GM19397 (cell line): ENCODE data around the gene STOX2.

Experiments
- ATAC-seq: cut with Tn5 transposase; IDR thresholded peaks from one replicate; pipeline ENCODE4 v1.9.1; 2021; ENCODE audit warnings: mild to moderate bottlenecking, moderate library complexity; ENCODE audit not compliant: unreplicated experiment

Gene STOX2

DNA sequence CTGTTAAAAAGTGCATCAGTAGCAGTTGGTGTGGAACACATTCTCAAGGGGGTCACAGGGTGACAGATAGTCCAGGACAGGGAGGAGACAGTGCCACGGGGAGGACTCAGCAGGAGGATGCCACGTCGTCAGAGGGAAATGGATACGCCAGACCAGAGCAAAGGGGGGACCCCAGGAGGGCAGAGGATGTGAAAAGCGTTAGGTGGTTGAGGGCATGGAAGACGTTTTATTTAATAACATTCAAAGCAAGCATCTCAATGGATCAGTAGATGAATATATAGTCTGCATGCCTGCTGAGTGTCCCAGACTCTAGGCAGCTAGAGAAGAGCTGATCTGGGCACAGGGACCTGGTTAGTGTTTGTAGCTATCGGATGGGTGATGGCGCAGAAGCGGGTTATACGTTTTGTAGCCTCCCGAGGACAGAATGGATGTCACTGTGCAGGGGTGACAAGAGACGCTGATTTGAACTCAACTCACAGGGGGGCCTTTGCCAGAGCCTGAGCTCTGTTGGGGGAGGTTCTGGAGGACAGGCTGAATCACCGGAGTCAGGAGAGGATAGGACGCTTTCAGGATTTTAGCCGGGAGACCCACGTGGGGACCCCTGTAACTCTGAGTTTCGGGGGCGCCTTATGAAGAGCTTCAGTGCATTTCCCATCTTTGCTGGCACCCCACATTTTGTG, 81.3 kb downstream of the STOX2 start:
- no peak for ATAC-seq

DNA sequence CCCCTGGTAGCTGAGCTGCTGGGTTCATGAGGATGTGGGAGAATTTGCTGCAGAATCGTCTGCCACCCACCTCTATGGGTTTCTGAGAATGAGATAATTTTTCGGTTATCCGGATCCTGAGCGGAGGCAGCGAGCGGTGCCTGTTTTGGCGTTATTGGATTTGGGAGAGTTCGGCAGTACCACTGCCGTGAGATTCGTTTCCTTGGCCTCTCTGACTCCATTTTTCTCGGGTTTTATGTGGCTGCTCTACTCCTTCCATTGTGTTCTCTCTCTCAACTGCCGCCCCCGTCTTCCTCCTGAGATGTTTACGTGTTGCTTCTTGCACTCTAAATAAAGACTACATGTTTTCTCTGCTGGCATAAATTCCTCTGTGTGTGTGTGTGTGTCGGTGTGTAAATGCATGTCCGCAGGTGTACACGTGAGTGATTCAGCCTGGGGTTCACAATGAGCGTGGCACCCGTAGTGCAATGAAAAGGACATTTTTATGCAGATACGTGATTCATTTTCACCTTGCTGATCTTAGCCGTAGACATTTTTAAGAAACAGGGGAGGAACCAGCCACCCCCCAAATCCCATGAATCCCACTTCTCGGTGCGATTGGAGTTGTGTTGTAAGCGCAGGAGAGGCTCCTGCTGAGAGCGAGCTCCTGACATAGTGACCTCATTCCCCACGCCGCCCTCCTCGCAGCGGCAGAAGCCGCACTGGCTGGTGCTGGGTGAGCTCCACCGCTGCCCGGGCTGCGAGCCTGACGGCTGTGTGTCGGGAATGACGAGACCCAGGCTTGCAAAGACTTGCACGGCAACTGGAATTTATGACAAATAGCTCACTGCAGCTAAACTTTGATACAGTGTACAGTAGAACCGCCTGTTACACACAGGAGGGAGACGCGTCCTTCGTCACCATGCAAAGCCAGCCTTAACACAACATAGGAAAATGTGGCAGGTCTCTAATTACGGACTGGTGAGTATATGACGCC, 82.2 kb downstream of the STOX2 start:
- no peak for ATAC-seq

DNA sequence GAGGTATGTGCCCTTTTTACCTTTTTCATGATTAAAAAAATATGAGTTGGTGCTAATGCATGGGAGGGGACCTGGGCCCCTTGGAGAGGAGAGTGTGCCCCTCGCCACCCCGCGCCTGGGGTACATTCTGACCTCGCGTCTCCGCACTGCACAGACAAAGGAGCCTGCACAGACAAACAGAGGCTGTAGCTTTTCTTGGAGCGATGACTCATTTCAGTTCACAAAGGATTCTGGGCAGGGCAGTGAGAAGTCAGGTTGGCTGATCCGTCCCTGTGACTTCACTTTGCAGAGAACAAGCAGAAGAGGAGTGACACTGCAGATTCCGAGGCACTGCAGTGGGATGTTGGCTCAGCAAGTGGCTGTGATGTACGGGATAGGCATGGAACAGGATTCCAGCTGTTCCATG, 82.9 kb downstream of the STOX2 start:
- no peak for ATAC-seq

DNA sequence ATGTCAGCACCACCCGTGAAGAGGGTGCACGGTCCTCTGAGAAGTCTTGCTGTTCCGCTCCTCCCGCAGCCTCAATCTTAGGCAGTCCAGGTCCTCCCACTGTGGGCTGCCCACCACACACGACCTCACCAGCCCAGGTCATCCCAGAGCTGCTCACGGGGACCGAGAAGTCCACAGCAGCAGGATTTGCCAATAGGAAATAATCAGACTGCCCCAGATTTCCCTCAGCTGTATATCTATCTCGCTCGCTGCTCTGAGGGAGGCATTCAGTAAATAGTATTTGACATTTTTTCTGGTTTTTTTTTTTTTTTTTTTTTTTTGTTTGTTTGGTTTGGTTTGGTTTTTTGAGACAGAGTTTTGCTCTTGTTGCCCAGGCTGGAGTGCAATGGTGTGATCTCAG, 83.8 kb downstream of the STOX2 start:
- no peak for ATAC-seq

DNA sequence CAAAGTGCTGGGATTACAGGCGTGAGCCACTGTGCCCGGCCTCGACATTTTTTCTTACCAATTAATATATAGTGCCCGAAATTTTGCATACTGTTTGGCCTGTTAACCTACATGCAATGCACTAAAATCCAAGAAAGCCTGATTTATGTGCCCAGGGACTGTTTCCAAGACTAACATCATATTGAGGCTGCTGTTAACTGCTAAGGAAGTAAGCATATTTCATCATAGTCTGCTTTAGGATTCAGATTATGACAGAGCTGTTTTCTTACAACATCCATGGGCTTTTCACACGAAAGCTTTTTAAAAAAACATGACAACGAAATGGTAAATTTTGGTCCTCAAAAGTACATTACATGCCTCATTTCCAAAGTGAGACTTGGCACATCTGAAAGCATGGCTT, 84.4 kb downstream of the STOX2 start:
- no peak for ATAC-seq

DNA sequence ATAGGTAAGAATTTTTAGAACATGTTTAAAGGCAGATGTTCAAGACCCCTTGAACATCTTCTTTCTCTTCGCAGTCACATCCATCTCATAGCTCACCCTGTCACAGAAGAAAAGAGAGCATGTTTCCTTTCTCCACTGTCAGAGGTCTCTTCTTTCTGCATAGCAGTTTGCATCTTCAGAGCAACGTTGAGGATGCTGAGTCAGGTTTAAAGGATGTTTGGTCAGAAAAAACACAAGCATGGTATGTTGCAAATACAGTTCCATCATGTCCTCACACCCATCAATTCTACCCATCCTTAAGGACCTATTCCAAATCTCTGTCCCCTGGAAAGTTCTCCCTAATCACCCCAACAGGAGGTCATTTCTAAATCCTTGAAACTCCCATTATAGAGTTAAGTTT, 84.8 kb downstream of the STOX2 start:
- ATAC-seq: no peak

DNA sequence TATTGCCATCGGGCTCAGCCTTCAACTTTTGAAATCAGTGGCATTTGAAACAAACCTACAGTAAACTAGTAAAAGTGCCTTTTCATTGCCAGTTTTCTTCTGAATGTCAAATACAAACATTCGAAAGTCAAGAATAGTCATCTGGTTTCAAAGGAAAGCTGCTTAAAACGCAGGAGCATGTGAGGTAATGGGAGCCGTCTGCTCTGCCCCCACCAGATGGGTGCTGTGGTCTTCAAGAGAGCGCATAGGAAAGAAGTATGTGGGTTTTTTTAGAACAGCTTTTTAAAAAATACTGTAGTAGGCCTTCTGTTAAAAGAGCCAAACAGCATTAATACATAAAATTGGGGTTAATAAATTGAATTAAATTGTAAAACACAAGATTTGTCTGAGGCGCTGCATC, 88.6 kb downstream of the STOX2 start:
- ATAC-seq: no peak

DNA sequence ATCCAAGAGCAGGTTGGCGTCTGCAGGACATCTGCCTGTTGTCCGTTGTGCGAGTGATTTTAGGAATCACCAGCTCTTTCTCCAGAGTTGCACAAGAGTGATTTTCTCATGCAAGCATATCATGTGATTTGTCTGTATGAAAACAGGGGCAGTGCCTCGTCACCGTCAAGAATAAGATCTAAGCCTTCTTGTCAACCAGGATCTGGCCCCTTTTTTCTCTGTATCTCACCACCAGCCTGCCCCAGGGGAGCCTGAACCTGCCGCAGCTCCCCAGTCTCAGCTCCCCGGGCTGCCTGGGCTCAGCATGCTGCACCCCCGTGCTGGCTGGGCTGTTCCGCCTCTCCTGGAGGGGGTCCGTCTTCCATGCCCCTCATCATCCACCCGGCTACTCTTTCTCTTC, 90.5 kb downstream of the STOX2 start:
- ATAC-seq: no peak

DNA sequence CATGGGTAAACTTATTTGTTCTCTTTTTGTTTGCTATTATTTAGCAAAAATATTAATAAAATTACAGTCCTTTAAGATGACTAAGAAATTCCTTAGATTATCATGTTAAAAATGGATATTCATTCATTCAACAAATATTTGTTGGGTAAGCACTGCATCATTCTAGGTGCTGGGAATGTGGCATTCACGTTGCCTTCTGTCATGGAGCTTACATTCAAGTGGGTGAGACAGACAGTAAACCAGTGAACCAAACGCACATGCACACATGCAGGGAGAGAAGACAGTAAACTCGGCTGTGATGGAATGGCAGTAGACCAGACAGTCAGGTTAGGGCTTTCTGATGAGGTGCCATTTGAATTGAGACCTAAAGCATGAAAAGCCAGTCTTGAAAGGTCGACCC, 91.8 kb downstream of the STOX2 start:
- no peak for ATAC-seq

DNA sequence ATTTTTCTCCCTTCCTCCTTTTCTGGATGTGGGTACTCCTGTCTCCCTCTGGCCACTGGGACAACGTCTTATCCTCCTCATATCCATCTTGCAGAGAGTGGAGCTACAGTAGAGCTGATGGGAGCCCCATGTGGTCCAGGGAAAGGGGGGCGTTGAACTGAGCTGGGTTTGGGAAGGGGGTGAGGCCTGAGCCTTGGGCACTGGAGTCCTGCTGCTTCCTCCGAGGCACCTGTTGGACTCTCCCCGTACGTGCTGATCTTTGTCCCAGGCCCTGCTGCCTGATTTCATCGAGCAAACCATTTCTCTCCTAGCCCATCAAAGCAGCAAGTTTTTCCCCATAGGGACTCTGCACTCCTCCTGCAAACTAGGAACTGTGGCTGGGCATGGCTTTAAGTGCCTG, 94.3 kb downstream of the STOX2 start:
- ATAC-seq: no peak

DNA sequence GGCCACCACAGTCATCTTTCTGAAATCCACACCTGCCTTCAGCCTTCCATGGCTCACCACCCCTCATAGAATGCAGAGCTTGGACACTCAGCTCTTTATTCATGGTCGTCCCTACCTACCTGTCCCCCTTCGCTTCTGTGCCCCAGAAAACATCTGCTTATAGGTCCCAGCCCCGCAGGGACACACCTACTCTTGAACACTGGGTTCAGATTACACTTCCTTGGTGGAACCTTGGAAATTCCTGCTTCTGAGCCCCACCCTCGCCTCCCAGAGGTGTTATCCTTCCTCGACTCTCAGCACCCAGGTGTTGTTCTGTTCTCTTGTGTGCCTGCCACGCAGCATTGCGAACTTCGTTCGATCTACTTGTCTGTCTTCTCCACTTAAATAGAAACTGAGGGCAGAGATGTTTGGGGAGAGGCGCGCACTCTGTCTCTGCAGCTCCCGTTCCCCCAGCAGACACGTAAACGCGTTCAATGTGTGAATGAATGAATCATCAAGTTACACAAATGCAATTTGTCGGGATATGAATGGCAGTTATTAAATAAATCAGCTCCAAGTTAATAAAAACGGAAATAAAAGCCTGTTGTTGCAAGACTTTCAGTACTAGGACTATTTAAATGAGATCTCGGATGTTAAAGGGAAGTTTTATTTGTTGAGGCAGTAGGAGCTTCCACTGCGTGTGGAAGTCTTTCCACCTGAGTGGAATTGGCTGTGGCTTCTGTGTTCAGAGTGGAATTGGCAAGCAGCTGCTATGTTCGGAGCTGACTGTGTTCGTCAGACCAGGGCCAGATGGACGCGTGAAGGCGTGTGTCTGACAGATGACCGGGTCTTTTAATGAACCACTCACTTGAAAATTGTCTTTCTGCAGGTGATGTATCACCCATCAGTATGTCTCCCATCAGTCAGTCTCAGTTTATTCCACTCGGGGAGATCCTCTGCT, 95.6 kb downstream of the STOX2 start:
- no peak for ATAC-seq

DNA sequence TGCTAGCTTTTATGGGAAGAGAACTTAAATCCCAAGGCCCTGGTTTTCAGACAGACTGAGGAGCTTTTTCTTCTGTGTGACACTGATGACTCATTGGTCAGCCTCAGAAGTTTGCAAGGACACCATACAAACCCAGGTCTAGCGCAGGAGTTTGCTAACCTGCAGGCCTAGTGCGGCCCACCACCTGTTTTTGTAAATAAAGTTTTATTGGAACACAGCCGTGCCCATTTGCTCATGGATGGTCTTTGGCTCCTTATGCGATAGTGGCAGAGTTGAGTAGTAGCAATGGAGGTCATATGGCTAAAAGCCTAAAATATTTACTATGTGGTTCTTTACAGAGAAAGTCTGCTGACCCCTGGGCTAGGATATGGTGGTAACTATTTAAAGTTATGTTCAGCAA, 98.3 kb downstream of the STOX2 start:
- ATAC-seq: no peak

DNA sequence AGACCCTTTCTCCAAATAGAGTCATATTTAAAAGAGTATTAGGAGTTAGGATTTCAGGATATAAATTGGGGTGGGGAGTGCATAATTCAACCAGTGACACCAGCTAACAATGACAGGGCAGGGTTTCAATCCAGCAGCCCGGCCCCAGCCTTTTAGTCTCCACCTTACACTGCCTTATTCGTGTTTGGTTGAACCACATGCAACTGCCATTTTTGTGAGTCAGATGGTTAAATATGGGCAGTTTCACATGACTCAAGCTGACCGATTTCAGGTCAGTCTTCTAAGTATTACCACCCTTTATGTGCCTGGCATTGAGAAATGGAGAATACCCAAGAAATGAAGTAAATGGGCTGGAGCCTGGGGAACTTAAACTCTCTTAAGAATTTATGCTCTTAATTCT, 102.8 kb downstream of the STOX2 start:
- no peak for ATAC-seq

DNA sequence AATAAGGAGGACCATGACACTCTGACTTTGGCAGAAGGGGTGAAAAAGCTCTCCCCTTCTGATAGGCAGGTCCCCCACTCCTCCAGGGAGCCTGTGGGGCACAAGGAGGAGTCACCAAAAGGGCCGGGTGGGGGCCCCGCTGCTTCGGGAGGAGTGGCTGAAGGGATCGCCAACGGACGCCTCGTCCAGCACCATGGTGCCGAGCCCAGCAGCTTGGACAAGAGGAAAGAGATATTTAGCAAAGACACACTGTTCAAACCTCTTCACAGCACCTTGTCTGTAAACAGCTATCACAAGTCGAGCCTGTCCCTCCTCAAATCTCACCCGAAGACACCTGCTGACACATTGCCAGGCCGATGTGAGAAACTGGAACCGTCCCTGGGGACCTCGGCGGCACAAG, 105.6 kb downstream of the STOX2 start:
- no peak for ATAC-seq

DNA sequence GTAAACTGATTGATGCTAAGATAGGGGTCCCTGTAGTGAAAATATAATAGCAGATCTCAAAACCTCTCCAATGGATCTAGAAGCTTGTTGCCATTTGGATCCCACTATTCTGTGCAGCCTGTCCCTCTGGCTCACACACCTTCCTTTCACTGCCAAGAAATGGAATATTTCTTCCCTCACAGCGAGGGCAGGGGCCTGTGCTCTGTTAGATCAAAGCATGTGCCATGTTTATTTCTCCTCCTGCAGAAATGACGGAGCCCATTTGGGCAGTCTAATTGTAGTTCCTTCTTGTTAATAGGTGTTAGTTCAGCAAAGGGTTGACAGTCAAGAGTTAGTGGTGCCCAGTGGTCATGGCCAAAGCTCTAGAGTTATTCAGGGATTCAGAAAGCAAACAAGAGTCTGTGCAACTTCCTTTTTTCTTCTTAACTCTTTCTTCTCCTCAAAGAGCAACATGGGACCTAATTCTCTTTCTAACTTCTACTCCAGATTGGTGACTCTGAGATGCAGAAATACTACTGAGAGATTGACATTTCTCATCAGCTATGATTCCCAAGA, 106.8 kb downstream of the STOX2 start:
- ATAC-seq: no peak

DNA sequence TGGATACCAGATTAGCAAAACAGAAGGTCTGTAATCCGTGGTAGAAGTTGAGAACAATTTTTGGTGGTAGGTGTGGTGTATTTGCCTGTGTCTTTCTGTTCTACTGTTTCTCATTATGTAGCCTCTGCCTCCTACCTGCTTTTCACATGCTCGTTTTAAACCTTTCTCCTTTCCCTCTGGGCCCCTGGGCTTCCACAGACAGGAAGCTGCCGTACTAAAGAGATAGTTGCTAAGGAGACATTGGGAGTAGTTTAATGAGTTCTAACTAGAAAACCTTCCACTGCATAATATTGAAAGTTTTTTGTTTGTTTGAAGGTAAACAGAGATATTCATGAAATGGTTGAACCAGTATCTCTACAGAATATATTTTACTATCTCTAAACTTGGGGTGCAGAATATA, 107.8 kb downstream of the STOX2 start:
- no peak for ATAC-seq

DNA sequence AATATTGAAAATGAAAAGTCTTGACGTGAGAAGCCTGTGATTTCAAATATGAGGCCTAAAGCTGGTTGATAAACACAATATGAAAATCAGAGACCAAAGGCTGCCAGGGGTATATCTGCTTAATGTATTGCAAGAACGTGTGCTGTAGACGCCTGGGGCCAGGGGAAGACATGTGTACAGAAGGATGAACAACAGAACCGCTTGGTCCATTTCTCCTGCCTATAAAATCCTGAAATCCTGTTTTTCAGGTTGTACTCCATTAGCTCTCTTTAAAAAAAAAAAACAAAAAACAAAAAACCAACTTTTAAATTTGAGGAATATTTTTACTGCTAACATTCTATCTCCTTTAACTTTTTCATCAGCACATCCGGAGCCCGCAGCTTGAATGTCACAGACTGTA, 109.2 kb downstream of the STOX2 start:
- ATAC-seq: no peak

DNA sequence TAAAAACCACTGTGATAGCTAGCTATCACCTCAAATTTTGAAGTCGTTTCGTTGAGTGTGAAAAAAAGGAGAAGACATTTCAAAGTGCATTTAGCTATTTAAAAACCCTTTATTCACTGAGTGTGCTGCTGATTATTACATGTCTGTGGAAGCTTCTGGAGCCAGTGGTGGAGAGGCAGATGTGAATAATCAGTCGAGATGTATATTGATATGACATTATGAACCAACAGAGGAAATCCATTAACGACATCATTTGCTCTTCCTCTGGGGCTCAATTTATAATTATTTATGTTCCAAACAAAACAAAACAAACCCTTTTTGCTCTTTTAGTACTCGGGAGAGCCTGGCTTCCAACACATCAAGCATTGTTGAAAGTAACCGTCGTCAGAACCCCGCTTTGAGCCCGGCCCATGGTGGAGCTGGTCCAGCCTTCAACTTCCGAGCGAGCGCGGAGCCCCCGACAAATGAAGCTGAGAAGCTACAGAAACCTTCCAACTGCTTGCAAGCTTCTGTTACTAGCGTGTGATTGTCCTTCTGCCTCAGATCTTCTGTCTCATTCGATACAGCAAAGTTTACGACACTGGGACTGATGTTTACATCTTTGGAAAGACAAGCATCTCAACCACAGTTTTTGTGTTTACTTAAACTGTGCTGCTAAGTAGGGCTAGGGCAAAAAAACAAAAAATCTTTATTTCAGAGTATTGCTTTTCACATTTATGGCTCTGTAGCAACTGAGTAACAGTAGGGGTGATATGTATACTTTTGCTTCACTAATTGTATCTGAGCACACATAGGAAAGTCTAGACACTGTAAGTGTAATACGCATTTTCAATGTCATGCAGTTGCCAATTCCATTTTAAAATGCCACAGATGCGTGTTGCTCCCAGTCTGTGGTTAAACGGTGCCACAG, 111.9 kb downstream of the STOX2 start:
- ATAC-seq: no peak

DNA sequence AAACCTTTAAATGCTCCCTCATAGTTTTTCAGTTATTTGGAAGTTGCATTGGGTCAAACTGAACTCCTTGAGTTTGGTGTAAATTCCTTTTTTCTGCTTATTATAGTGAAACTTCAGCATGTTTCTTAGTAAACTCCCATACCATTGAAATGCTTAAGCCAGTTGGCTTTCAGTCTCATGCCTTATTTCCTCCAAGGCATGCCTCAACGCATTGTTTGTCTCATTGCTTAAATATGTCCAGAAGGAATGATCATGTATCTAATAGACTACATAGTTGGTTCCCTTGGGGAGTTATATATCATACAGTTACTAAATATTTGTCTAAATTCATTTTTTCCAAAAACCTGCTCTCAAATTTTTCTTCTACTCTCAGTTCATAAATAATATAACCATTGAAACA, 114.0 kb downstream of the STOX2 start:
- no peak for ATAC-seq
